Erythroblast (primary cell): ENCODE measurements around the gene RP2.

Experiments used
- GATA1 ChIP-seq: IDR thresholded peaks from 2 replicates; pipeline ENCODE4 v1.6.1; 2011; ENCODE audit warnings: low read depth, mild to moderate bottlenecking, control low read depth, low read length, moderate library complexity
- POLR2A ChIP-seq: IDR thresholded peaks from 2 replicates; pipeline ENCODE4 v1.6.1; 2011; ENCODE audit warnings: mild to moderate bottlenecking, low read length

DNA sequence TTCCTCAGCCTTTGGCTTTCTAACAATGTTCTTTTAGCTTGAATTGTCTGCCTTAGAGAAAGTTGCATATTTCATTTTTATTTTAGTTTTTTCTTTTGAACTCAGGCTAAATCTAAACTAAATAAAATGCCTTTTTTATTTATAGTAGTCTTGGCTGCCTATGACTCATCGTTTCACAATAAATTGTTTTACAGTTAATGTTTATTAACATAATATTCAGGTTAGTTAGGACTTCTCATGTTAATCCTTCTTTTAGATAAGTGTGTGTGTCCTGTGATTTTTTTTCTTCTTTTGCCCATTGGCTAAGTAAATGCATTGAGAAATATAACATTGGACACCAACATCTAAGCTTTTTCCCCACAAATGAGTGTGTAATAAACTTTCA lies 1.6 kb downstream of the RP2 start:
- no peak for TF ChIP-seq POLR2A
- no peak for TF ChIP-seq GATA1
